ENCODE measurements around the gene RHOB. TPM values are rescaled to one million over a fixed set of nuclear protein-coding genes. Genes with fewer than 3 reads are reported as not detected.
A peak's percentile ranks its signal among the peaks of the same experiment; 100 is the strongest.

The RHOB gene
- total RNA-seq, 1 experiment from 2014 or later = 143 TPM

- BruUV-seq (replicated peaks) = no TSS peak
- Mint-ChIP-seq H3K27ac (ENCODE audit: unreplicated experiment) (no peak overlapping the region), H3K4me3 (ENCODE audit: low read depth, unreplicated experiment) (no peak overlapping the region), H3K4me1 (ENCODE audit: low read depth, unreplicated experiment) (peaks cover 20% of the 10 kb centered on the region), H3K9me3 (ENCODE audit: low read depth, unreplicated experiment) (no peaks in the 10 kb centered on the region), H3K27me3 (ENCODE audit: unreplicated experiment) (no peaks in the 10 kb centered on the region), H3K36me3 (ENCODE audit: insufficient read depth, unreplicated experiment) (no peaks in the 10 kb centered on the region)
- DNase-seq = no peak
- no peak for TF ChIP-seq CTCF (IDR thresholded peaks at IDR 0.05; ENCODE audit: unreplicated experiment)
- intact Hi-C loops (cut with micrococcal nuclease; ENCODE audit: unreplicated experiment) = no loop called here
- CTCF ChIA-PET = no interaction called here
Observed at GRCh38 chr2:20494241-20494640, 47.4 kb downstream of the RHOB start.

- no peaks in the 10 kb centered on the region for H3K27me3 Mint-ChIP-seq (ENCODE audit: unreplicated experiment)
Observed at GRCh38 chr2:20496076-20496872, 49.4 kb downstream of the RHOB start.

GRCh38 chr2:20496942-20497341 is 50.1 kb downstream of the RHOB start:
- DNase-seq = no peak
- no peak overlapping the region for H3K4me3 Mint-ChIP-seq (ENCODE audit: low read depth, unreplicated experiment)
- no TSS peak for BruUV-seq (replicated peaks)
- no peak for TF ChIP-seq CTCF (IDR thresholded peaks at IDR 0.05; ENCODE audit: unreplicated experiment)
- no peaks in the 10 kb centered on the region for H3K36me3 Mint-ChIP-seq (ENCODE audit: insufficient read depth, unreplicated experiment)
- peaks cover 39% of the 10 kb centered on the region for H3K4me1 Mint-ChIP-seq (ENCODE audit: low read depth, unreplicated experiment)
- no peak overlapping the region for H3K27ac Mint-ChIP-seq (ENCODE audit: unreplicated experiment)
- no peaks in the 10 kb centered on the region for H3K9me3 Mint-ChIP-seq (ENCODE audit: low read depth, unreplicated experiment)
- no peaks in the 10 kb centered on the region for H3K27me3 Mint-ChIP-seq (ENCODE audit: unreplicated experiment)
- intact Hi-C loops (cut with micrococcal nuclease; ENCODE audit: unreplicated experiment) = no loop called here
- CTCF ChIA-PET = interaction anchor here (0.6 to 1.5 kb wide), 3 partner anchors 20 to 170 kb away, joined by 3 to 5 read pairs (median 3); partner anchors contain the start of gene GDF7

More at GRCh38 chr2:20496076-20496872, 49.4 kb downstream of the RHOB start:
- DNase-seq = peak; percentile 69
- no TSS peak for BruUV-seq (replicated peaks)
- intact Hi-C loops (cut with micrococcal nuclease; ENCODE audit: unreplicated experiment) = no loop called here
- TF ChIP-seq CTCF (IDR thresholded peaks at IDR 0.05; ENCODE audit: unreplicated experiment) = no peak
- Mint-ChIP-seq H3K9me3 (ENCODE audit: low read depth, unreplicated experiment) (no peaks in the 10 kb centered on the region), H3K27ac (ENCODE audit: unreplicated experiment) (peak overlapping the region; percentile 24), H3K4me1 (ENCODE audit: low read depth, unreplicated experiment) (peaks cover 38% of the 10 kb centered on the region), H3K4me3 (ENCODE audit: low read depth, unreplicated experiment) (no peak overlapping the region), H3K36me3 (ENCODE audit: insufficient read depth, unreplicated experiment) (no peaks in the 10 kb centered on the region)
- CTCF ChIA-PET = interaction anchor here (0.9 to 1.5 kb wide), 5 partner anchors 11 to 138 kb away, joined by 3 to 5 read pairs (median 4); no protein-coding TSS in a partner anchor

Other genes with a start within 250 kb of the RHOB start
- gene SDC1, start 221.9 kb upstream of the RHOB start, total RNA-seq (2022) = 118 and 136 TPM in 2 replicates
- 96.8 and 106 TPM in 2 replicates for gene PUM2, start 96.2 kb upstream of the RHOB start, total RNA-seq (2022)
- 26.4 and 28.5 TPM in 2 replicates for gene HS1BP3, start 204.0 kb downstream of the RHOB start, total RNA-seq (2022)
- gene GDF7, start 220.1 kb downstream of the RHOB start, total RNA-seq (2022) = not detected in 2 replicates

Data from Calu3 (cell line).